ENCODE measurements around the gene IL1RAPL2.

The IL1RAPL2 gene

GRCh38 chrX:105475801-105476200 lies 909.8 kb downstream of the IL1RAPL2 start:
- no peak for DNase-seq

- no peak for DNase-seq
Measured at GRCh38 chrX:105477351-105477750, 911.4 kb downstream of the IL1RAPL2 start.

- DNase-seq = no peak
Measured at GRCh38 chrX:105480646-105481310, 914.8 kb downstream of the IL1RAPL2 start.

- no peak for DNase-seq
Measured at GRCh38 chrX:105483011-105483410, 917.0 kb downstream of the IL1RAPL2 start.

GRCh38 chrX:105488716-105489115 lies 922.7 kb downstream of the IL1RAPL2 start:
- DNase-seq = no peak

GRCh38 chrX:105495376-105495775 lies 929.4 kb downstream of the IL1RAPL2 start:
- no peak for DNase-seq

- no peak for DNase-seq
Measured at GRCh38 chrX:105502336-105502735, 936.3 kb downstream of the IL1RAPL2 start.

GRCh38 chrX:105515561-105515960 lies 949.6 kb downstream of the IL1RAPL2 start:
- DNase-seq = no peak

GRCh38 chrX:105526431-105526830 lies 960.4 kb downstream of the IL1RAPL2 start:
- DNase-seq = no peak

GRCh38 chrX:105527759-105528158 lies 961.8 kb downstream of the IL1RAPL2 start:
- no peak for DNase-seq

GRCh38 chrX:105533951-105534350 lies 968.0 kb downstream of the IL1RAPL2 start:
- no peak for DNase-seq

- no peak for DNase-seq
Measured at GRCh38 chrX:105543283-105543682, 977.3 kb downstream of the IL1RAPL2 start.

- no peak for DNase-seq
Measured at GRCh38 chrX:105550043-105550663, 984.2 kb downstream of the IL1RAPL2 start.

GRCh38 chrX:105552395-105552794 lies 986.4 kb downstream of the IL1RAPL2 start:
- DNase-seq = no peak

- DNase-seq = no peak
Measured at GRCh38 chrX:105553118-105553517, 987.1 kb downstream of the IL1RAPL2 start.

GRCh38 chrX:105564501-105564900 lies 998.5 kb downstream of the IL1RAPL2 start:
- no peak for DNase-seq

GRCh38 chrX:105565856-105566255 lies 999.9 kb downstream of the IL1RAPL2 start:
- no peak for DNase-seq

- DNase-seq = no peak
Measured at GRCh38 chrX:105567082-105567481, 1001.1 kb downstream of the IL1RAPL2 start.

- no peak for DNase-seq
Measured at GRCh38 chrX:105608745-105609144, 1042.7 kb downstream of the IL1RAPL2 start.

GRCh38 chrX:105609530-105609929 lies 1043.5 kb downstream of the IL1RAPL2 start:
- no peak for DNase-seq

GRCh38 chrX:105610411-105610810 lies 1044.4 kb downstream of the IL1RAPL2 start:
- no peak for DNase-seq

- DNase-seq = no peak
Measured at GRCh38 chrX:105618393-105619101, 1052.5 kb downstream of the IL1RAPL2 start.

GRCh38 chrX:105634180-105634579 lies 1068.2 kb downstream of the IL1RAPL2 start:
- no peak for DNase-seq

GRCh38 chrX:105635794-105636193 lies 1069.8 kb downstream of the IL1RAPL2 start:
- no peak for DNase-seq
